IMR-90 (cell line): ENCODE results near the gene TNK1. TPM values are rescaled to one million over a fixed set of nuclear protein-coding genes. Genes with fewer than 3 reads are reported as not detected.

Experiments used
- ATAC-seq: fragments of 200-7000 bp; cut with Tn5 transposase; 2 replicates; pipeline ENCODE4 v1.9.1; 2020; ENCODE audit warnings: low read depth, mild to moderate bottlenecking, moderate library complexity
- BruUV-seq: library from RNA; stranded (reverse); fragments of 400-500 nt; replicated peaks from 2 replicates; lab custom pipeline; 2021; lab: Mats Ljungman, UMichigan
- CTCF ChIA-PET: fragments of 300-600 bp; formaldehyde crosslinking; extraction: SDS; loops from one replicate; lab custom pipeline; 2021; ENCODE audit warnings: antibody characterized with exemption; lab: Yijun Ruan, JAX
- POLR2A ChIA-PET: fragments of 300-600 bp; sonication (Branson Sonifier 250); formaldehyde crosslinking; loops from one replicate; lab custom pipeline; 2022; ENCODE audit warnings: antibody characterized with exemption; ENCODE audit not compliant: unreplicated experiment; lab: Charles Lee
- DNase-seq: peaks from one replicate; pipeline ENCODE4 v3.0.0; 2013
- H2AFZ ChIP-seq: replicated peaks from 2 replicates; pipeline ENCODE3; 2013; ENCODE audit warnings: low read length, mild to moderate bottlenecking; ENCODE audit not compliant: poor library complexity
- H2AK5ac ChIP-seq: 2 replicates; pipeline ENCODE4 v1.6.1; 2013; ENCODE audit warnings: low read depth, low read length, inconsistent platforms
- H2AK9ac ChIP-seq: replicated peaks from 2 replicates; pipeline ENCODE3; 2013; ENCODE audit warnings: mild to moderate bottlenecking, low read depth, low read length, moderate library complexity; ENCODE audit not compliant: poor library complexity
- H2BK120ac ChIP-seq: 2 replicates; pipeline ENCODE4 v1.6.1; 2013; ENCODE audit warnings: low read depth, low read length, inconsistent platforms
- H2BK15ac ChIP-seq: 3 replicates; pipeline ENCODE4 v1.6.1; 2013; ENCODE audit warnings: low read depth, low read length, inconsistent platforms
- H2BK20ac ChIP-seq: 2 replicates; pipeline ENCODE4 v1.6.1; 2013; ENCODE audit warnings: low read depth, mild to moderate bottlenecking, inconsistent platforms, low read length, moderate library complexity
- H2BK5ac ChIP-seq: 2 replicates; pipeline ENCODE4 v1.6.1; 2013; ENCODE audit warnings: mild to moderate bottlenecking, low read depth, low read length, inconsistent platforms; ENCODE audit not compliant: poor library complexity, severe bottlenecking
- H3K14ac ChIP-seq: replicated peaks from 2 replicates; pipeline ENCODE4 v1.6.1; 2013; ENCODE audit warnings: low read depth, low read length, inconsistent platforms
- H3K18ac ChIP-seq: 2 replicates; pipeline ENCODE4 v1.6.1; 2013; ENCODE audit warnings: low read depth, low read length, control low read depth
- H3K23ac ChIP-seq: 2 replicates; pipeline ENCODE4 v1.6.1; 2013; ENCODE audit warnings: low read depth, low read length, inconsistent platforms
- H3K27ac ChIP-seq: 2 replicates; pipeline ENCODE4 v1.5.1; 2013; ENCODE audit warnings: mild to moderate bottlenecking, control low read depth, low read length; ENCODE audit not compliant: insufficient read depth
- H3K27me3 ChIP-seq: 2 replicates; pipeline ENCODE4 v1.6.1; 2013; ENCODE audit warnings: low read length; ENCODE audit not compliant: control insufficient read depth, insufficient read depth
- H3K36me3 ChIP-seq: 2 replicates; pipeline ENCODE4 v1.6.1; 2013; ENCODE audit warnings: low read length, mixed read lengths; ENCODE audit not compliant: control insufficient read depth, insufficient read depth
- H3K4ac ChIP-seq: 2 replicates; pipeline ENCODE4 v1.6.1; 2013; ENCODE audit warnings: low read depth, low read length, inconsistent platforms
- H3K4me1 ChIP-seq: 2 replicates; pipeline ENCODE4 v1.6.1; 2013; ENCODE audit warnings: low read length, mixed read lengths; ENCODE audit not compliant: control insufficient read depth, insufficient read depth
- H3K4me2 ChIP-seq: 2 replicates; pipeline ENCODE4 v1.6.1; 2013; ENCODE audit warnings: low read depth, mild to moderate bottlenecking, control low read depth, low read length, moderate library complexity
- H3K4me3 ChIP-seq: 2 replicates; pipeline ENCODE4 v1.5.1; 2013; ENCODE audit warnings: low read depth, mild to moderate bottlenecking, control low read depth, low read length, moderate library complexity; ENCODE audit not compliant: insufficient read depth
- H3K56ac ChIP-seq: 2 replicates; pipeline ENCODE4 v1.6.1; 2013; ENCODE audit warnings: low read length, inconsistent platforms; ENCODE audit not compliant: insufficient read depth; ENCODE audit errors: extremely low read depth
- H3K79me1 ChIP-seq, 2 experiments: 2 replicates each; pipeline ENCODE4 v1.6.1; 2013; ENCODE audit warnings: low read length in 2 of 2, inconsistent platforms in 1 of 2, low read depth in 1 of 2
- H3K9ac ChIP-seq: 2 replicates; pipeline ENCODE4 v1.6.1; 2013; ENCODE audit warnings: low read depth, low read length, control low read depth
- H3K9me1 ChIP-seq: 2 replicates; pipeline ENCODE4 v1.6.1; 2013; ENCODE audit warnings: low read length, inconsistent platforms; ENCODE audit not compliant: insufficient read depth
- H3K9me3 ChIP-seq: 2 replicates; pipeline ENCODE4 v1.6.1; 2013; ENCODE audit warnings: low read length; ENCODE audit not compliant: control insufficient read depth, insufficient read depth
- H4K20me1 ChIP-seq: 2 replicates; pipeline ENCODE4 v1.6.1; 2013; ENCODE audit warnings: low read length, inconsistent platforms; ENCODE audit not compliant: insufficient read depth
- H4K5ac ChIP-seq: 2 replicates; pipeline ENCODE4 v1.6.1; 2013; ENCODE audit warnings: mild to moderate bottlenecking, low read depth, low read length, control low read depth
- H4K8ac ChIP-seq, 2 experiments: 2 replicates each; pipeline ENCODE4 v1.6.1; 2013; ENCODE audit warnings: low read depth in 2 of 2, low read length in 2 of 2, control low read depth in 1 of 2, inconsistent platforms in 1 of 2
- H4K91ac ChIP-seq: 2 replicates; pipeline ENCODE4 v1.6.1; 2013; ENCODE audit warnings: low read depth, low read length, inconsistent platforms; ENCODE audit not compliant: insufficient read depth
- BHLHE40 ChIP-seq: fragments of 150-350 bp; IDR thresholded peaks from 2 replicates; pipeline ENCODE4 v1.6.1; 2016; ENCODE audit warnings: mild to moderate bottlenecking, low read depth, low read length
- CHD1 ChIP-seq: IDR thresholded peaks from 2 replicates; pipeline ENCODE4 v1.6.1; 2012; ENCODE audit warnings: low read depth, low read length, improper control_type of control experiment
- MAFK ChIP-seq: IDR thresholded peaks from 2 replicates; pipeline ENCODE4 v1.6.1; 2012; ENCODE audit warnings: low read depth, low read length, improper control_type of control experiment
- MXI1 ChIP-seq: IDR thresholded peaks from 2 replicates; pipeline ENCODE4 v1.6.1; 2012; ENCODE audit warnings: low read depth, mild to moderate bottlenecking, low read length, moderate library complexity, borderline replicate concordance
- POLR2A ChIP-seq: IDR thresholded peaks from 2 replicates; pipeline ENCODE4 v1.6.1; 2012; ENCODE audit warnings: mild to moderate bottlenecking, low read depth, low read length
- RAD21 ChIP-seq: IDR thresholded peaks from 2 replicates; pipeline ENCODE4 v1.6.1; 2012; ENCODE audit warnings: low read length, improper control_type of control experiment
- RFX5 ChIP-seq: IDR thresholded peaks from 2 replicates; pipeline ENCODE4 v1.8.0; 2012; ENCODE audit warnings: low read depth, mild to moderate bottlenecking, low read length, moderate library complexity
- WGBS, 2 experiments: methylation state at CpG; one replicate each; pipeline versions ENCODE4 v1.1.5 to v1.1.7; 2013; ENCODE audit warnings: missing lambda C conversion rate in 2 of 2; ENCODE audit not compliant: insufficient read length in 1 of 2; ENCODE audit errors: extremely low coverage in 2 of 2; 5-methylcytosine and 5-hydroxymethylcytosine counted together
- dilution Hi-C: fragments of 300-500 bp; cut with HindIII; formaldehyde crosslinking; loops from one replicate; pipeline ENCODE4 v1.14.3; 2018; ENCODE audit warnings: low sequenced_read_pairs; ENCODE audit not compliant: unreplicated experiment
- in situ Hi-C: fragments of 300-500 bp; cut with MboI; formaldehyde crosslinking; loops from 3 replicates; pipeline ENCODE4 v1.14.3; 2019; ENCODE audit warnings: low sequenced_read_pairs, inconsistent platforms, mixed read lengths
- intact Hi-C: fragments of 100-400 bp; cut with micrococcal nuclease; formaldehyde crosslinking; loops from 2 replicates; pipeline ENCODE4 v1.10.0; 2022
- polyA plus RNA-seq, 3 experiments: library from polyadenylated mRNA; depleted of rRNA; stranded (reverse); fragments of >200 nt; gene quantifications; 2 replicates each; pipeline ENCODE4 v1.2.3, GENCODE V29; 2012; ENCODE audit warnings: low replicate concordance in 1 of 3
- total RNA-seq: library from RNA; depleted of rRNA; stranded (reverse); fragments of >200 nt; gene quantifications from 2 replicates; pipeline ENCODE4 v1.2.3, GENCODE V29; 2012
- TF ChIP-seq, protein P1 (sequence below): fragments of 150-350 bp; IDR thresholded peaks from 2 replicates; pipeline ENCODE4 v1.6.1; 2017; ENCODE audit warnings: mild to moderate bottlenecking, antibody characterized with exemption, low read length, low read depth

TNK1 gene
- total and polyA plus RNA-seq, 2 of the 4 experiments (the other 2 are of a cell fraction) = 0.44 to 0.54 TPM

DNA sequence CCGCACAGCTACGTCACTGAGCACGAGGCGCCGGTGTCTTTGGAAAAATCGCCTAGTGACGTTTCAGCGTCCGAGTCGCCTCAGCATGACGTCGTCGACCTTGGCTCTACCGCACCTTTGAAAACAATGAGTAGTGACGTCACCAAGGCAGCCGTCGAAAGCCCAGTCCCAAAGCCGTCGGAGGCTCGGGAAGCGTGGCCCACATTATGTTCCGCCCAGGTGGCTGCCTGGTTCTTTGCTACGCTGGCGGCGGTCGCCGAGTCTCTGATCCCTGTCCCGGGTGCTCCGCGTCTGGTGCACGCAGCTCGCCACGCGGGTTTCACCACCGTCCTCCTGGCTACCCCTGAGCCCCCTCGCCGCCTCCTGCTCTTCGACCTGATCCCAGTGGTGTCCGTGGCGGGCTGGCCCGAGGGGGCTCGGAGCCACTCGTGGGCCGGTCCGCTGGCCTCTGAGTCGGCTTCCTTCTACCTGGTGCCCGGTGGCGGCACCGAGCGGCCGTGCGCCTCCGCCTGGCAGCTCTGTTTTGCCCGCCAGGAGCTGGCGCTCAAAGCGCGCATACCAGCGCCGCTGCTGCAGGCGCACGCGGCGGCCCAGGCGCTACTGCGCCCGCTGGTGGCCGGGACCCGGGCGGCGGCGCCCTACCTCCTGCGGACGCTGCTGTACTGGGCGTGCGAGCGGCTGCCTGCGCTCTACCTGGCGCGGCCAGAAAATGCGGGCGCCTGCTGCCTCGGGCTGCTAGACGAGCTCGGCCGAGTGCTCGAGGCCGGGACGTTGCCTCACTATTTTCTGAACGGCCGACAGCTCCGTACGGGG is 55.9 kb downstream of the TNK1 start (continued):
- no peak for TF ChIP-seq CHD1
- no peak for TF ChIP-seq RFX5
- no peak for TF ChIP-seq MAFK

DNA sequence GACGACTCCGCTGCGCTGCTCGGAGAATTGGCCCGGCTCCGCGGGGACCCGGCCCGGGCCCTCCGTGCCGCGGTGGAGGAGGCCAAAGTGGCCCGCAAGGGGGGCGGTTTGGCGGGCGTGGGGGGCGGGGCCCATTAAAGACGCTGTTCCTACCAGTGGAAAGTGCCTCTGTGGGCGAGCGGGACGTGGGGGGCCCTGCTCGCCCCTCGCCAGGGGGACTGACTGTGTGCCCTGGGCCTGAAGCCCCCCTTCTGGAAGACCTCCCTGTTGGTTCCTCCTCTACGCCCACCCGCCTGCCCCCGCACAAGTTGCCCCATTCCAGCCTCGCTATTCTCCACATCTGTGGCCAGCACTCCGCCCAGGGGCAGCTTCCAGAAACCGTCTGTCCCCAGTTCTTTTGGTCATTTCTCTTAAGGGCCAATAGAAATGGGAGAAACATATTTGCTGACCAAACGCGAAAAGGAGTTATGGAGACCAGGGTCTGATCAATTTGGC is 56.5 kb downstream of the TNK1 start:
- Histone ChIP-seq H3K4me2 (peak overlapping the region; percentile 84), H3K23ac (no peak overlapping the region), H3K27me3 (peaks cover 34% of the 10 kb centered on the region), H4K5ac (no peak overlapping the region), H3K9ac (no peak overlapping the region), H3K4me3 (peak overlapping the region; percentile 30), H4K91ac (no peak overlapping the region), H3K27ac (no peak overlapping the region), H2BK15ac (no peak overlapping the region), H2BK120ac (no peak overlapping the region), H2BK20ac (no peak overlapping the region), H3K4me1 (peaks cover 8% of the 10 kb centered on the region), H3K14ac (no peak overlapping the region), H3K9me3 (no peaks in the 10 kb centered on the region), H2AK9ac (no peak overlapping the region), H4K20me1 (peaks cover 3% of the 10 kb centered on the region; the same call in 1 of the 2 replicates), H3K36me3 (no peaks in the 10 kb centered on the region), H4K8ac (no peak overlapping the region), H3K9me1 (no peaks in the 10 kb centered on the region), H3K18ac (no peak overlapping the region), H3K56ac (no peak overlapping the region), H3K79me1 (peaks cover 0 to 2% of the 10 kb centered on the region in 2 experiments; a peak in 1 of 4 replicates), H3K4ac (no peak overlapping the region), H2BK5ac (no peak overlapping the region), H2AFZ (peak overlapping the region; percentile 81), H2AK5ac (no peak overlapping the region)
- ATAC-seq = no peak
- intact Hi-C loops (loop anchor here (1.0 to 5.0 kb wide), 4 partner anchors 33 to 124 kb away; partner anchors contain the start of genes KCTD11, SENP3 and TMEM256), dilution Hi-C loops (no loop called here), in situ Hi-C loops (no loop called here)
- ChIA-PET POLR2A (interaction anchor here (0.5 kb wide), 1 partner anchor 31 kb away, joined by 8 read pairs; no protein-coding TSS in a partner anchor), CTCF (interaction anchor here (0.6 to 1.9 kb wide), 7 partner anchors 8 to 162 kb away, joined by 3 to 12 read pairs (median 6); partner anchors contain the start of genes SENP3 and SPEM2)
- BruUV-seq = no TSS peak
- DNase-seq = no peak
- TF ChIP-seq MAFK (no peak), RFX5 (no peak), CHD1 (no peak), MXI1 (no peak), BHLHE40 (no peak), RAD21 (no peak), POLR2A (no peak)
- TF ChIP-seq, protein P1, sequence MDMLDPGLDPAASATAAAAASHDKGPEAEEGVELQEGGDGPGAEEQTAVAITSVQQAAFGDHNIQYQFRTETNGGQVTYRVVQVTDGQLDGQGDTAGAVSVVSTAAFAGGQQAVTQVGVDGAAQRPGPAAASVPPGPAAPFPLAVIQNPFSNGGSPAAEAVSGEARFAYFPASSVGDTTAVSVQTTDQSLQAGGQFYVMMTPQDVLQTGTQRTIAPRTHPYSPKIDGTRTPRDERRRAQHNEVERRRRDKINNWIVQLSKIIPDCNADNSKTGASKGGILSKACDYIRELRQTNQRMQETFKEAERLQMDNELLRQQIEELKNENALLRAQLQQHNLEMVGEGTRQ = no peak
- 5% methylated on average over 8 of the region's 31 CpGs; no CpG with 5 or more reads in 1 of the 2 experiments for WGBS, 2 experiments
